ENCODE results near the gene TAF1A. TPM values are rescaled to one million over a fixed set of nuclear protein-coding genes. Genes with fewer than 3 reads are reported as not detected.

Gene TAF1A
- total RNA-seq, 1 donor from 2014 or later: 7.5 TPM

- FAIRE-seq: no peak
- H3K4me3 Mint-ChIP-seq (ENCODE audit: unreplicated experiment): peak within 1 kb of the TSS; percentile 34
- peaks cover 3% of the 10 kb centered on the region for H3K4me1 Mint-ChIP-seq (ENCODE audit: low read depth, unreplicated experiment)
- H3K36me3 Mint-ChIP-seq (ENCODE audit: low read depth, unreplicated experiment): peaks cover 2% of the 10 kb centered on the region
- no peaks in the 10 kb centered on the region for H3K79me2 ChIP-seq (ENCODE audit: insufficient read depth, low read length)
- no peak within 1 kb of the TSS for H2AFZ ChIP-seq (ENCODE audit: low read depth, low read length)
- H3K9ac ChIP-seq (ENCODE audit: low read length): no peak within 1 kb of the TSS
- no peak for DNase-seq (ENCODE audit: low read depth)
- H3K36me3 ChIP-seq (ENCODE audit: insufficient read depth, low read length): no peaks in the 10 kb centered on the region
- H3K4me1 ChIP-seq (ENCODE audit: insufficient read depth, low read length): peaks cover 19% of the 10 kb centered on the region
- H3K27ac Mint-ChIP-seq (ENCODE audit: unreplicated experiment): peak within 1 kb of the TSS; percentile 67
- TF ChIP-seq CTCF (IDR thresholded peaks at IDR 0.05; ENCODE audit: insufficient read depth, low read depth, low read length): no peak
- no peak for TF ChIP-seq EZH2 (IDR thresholded peaks at IDR 0.05; ENCODE audit: insufficient read depth, low read length)
- no peaks in the 10 kb centered on the region for H4K20me1 ChIP-seq (ENCODE audit: insufficient read depth, low read length)
- peaks cover 2% of the 10 kb centered on the region for H3K27me3 Mint-ChIP-seq (ENCODE audit: low read depth, unreplicated experiment)
- H3K27ac ChIP-seq (ENCODE audit: low read depth, low read length): peak within 1 kb of the TSS; percentile 42
- peaks cover 1% of the 10 kb centered on the region for H3K9me3 Mint-ChIP-seq (ENCODE audit: unreplicated experiment)
- peaks cover 2% of the 10 kb centered on the region for H3K27me3 ChIP-seq (ENCODE audit: insufficient read depth, low read length)
- H3K4me2 ChIP-seq (ENCODE audit: low read length): peak within 1 kb of the TSS; percentile 73
- H3K9me3 ChIP-seq (ENCODE audit: insufficient read depth, low read depth, low read length): no peaks in the 10 kb centered on the region
- no peak within 1 kb of the TSS for H3K4me3 ChIP-seq (ENCODE audit: insufficient read depth, low read depth, low read length)
Measured at GRCh38 chr1:222547944-222548671, 41.6 kb downstream of the TAF1A start, which contains the start of gene HHIPL2. HHIPL2 (minus strand) TSS chr1:222548104; CDS start chr1:222548044, 60 bp downstream.

GRCh38 chr1:222547260-222547614, 42.5 kb downstream of the TAF1A start:
- Histone ChIP-seq H3K36me3 (ENCODE audit: insufficient read depth, low read length) (no peaks in the 10 kb centered on the region), H3K9ac (ENCODE audit: low read length) (no peak overlapping the region), H3K27ac (ENCODE audit: low read depth, low read length) (no peak overlapping the region), H4K20me1 (ENCODE audit: insufficient read depth, low read length) (no peaks in the 10 kb centered on the region), H3K79me2 (ENCODE audit: insufficient read depth, low read length) (no peaks in the 10 kb centered on the region), H3K4me3 (ENCODE audit: insufficient read depth, low read depth, low read length) (no peak overlapping the region), H3K27me3 (ENCODE audit: insufficient read depth, low read length) (peaks cover 2% of the 10 kb centered on the region), H2AFZ (ENCODE audit: low read depth, low read length) (no peak overlapping the region), H3K4me2 (ENCODE audit: low read length) (peak overlapping the region; percentile 73), H3K4me1 (ENCODE audit: insufficient read depth, low read length) (peaks cover 19% of the 10 kb centered on the region), H3K9me3 (ENCODE audit: insufficient read depth, low read depth, low read length) (no peaks in the 10 kb centered on the region)
- H3K9me3 Mint-ChIP-seq (ENCODE audit: unreplicated experiment): peaks cover 1% of the 10 kb centered on the region
- H3K4me3 Mint-ChIP-seq (ENCODE audit: unreplicated experiment): no peak overlapping the region
- no peak overlapping the region for H3K27ac Mint-ChIP-seq (ENCODE audit: unreplicated experiment)
- peaks cover 3% of the 10 kb centered on the region for H3K4me1 Mint-ChIP-seq (ENCODE audit: low read depth, unreplicated experiment)
- H3K27me3 Mint-ChIP-seq (ENCODE audit: low read depth, unreplicated experiment): peaks cover 2% of the 10 kb centered on the region
- no peaks in the 10 kb centered on the region for H3K36me3 Mint-ChIP-seq (ENCODE audit: low read depth, unreplicated experiment)
- FAIRE-seq (no peak), DNase-seq (ENCODE audit: low read depth) (no peak)
- TF ChIP-seq CTCF (IDR thresholded peaks at IDR 0.05; ENCODE audit: insufficient read depth, low read depth, low read length): no peak
- no peak for TF ChIP-seq EZH2 (IDR thresholded peaks at IDR 0.05; ENCODE audit: insufficient read depth, low read length)

Data from astrocyte (in vitro differentiated cells and primary cell).